ENCODE results near the gene SEL1L.

GRCh38 chr14:81449576-81449975 lies 84.1 kb downstream of the SEL1L start:
- TF ChIP-seq POLR2AphosphoS5 (IDR thresholded peaks at IDR 0.05; ENCODE audit: low read depth, low read length): no peak
- no peak for TF ChIP-seq JUND (IDR thresholded peaks at IDR 0.05)
- TF ChIP-seq TEAD4 (IDR thresholded peaks at IDR 0.05; ENCODE audit: borderline replicate concordance, insufficient read depth): no peak
- no peak for TF ChIP-seq CTCF (IDR thresholded peaks at IDR 0.05)

Data from SK-N-SH (cell line).